ENCODE results near the gene HADHB.

DNA sequence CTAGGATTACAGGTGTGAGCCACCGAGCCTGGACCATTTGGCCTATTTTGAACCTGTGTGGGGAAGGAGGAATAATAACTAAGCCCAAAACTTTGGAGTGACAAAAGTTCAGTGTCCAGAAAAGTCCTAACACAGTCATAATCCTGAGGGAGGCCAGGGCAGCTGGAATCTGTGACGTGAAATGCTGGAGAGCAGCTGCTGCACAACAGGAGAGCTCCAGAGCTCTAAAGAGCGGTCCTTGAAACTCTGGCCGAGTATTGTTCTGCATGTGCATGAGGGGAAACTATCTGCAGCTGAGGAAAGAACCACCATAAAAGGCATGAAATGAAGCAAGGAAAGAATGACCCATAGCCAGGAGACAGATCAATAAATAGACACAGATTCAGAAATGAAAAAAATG, 28.2 kb upstream of the HADHB start:
- no peak for TF ChIP-seq RAD21 (IDR thresholded peaks at IDR 0.05; ENCODE audit: low read depth)
- no peak for TF ChIP-seq EZH2 (IDR thresholded peaks at IDR 0.05)
- TF ChIP-seq POLR2AphosphoS5 (IDR thresholded peaks at IDR 0.05; ENCODE audit: low read depth, low read length): no peak

Data from HCT116 (cell line).